Cortex of kidney (tissue), 1 donor: Measurements from ENCODE around the gene NOTCH3.

Experiments used
- DNase-seq: peaks from one replicate; lab custom pipeline; 2025; lab: John Stamatoyannopoulos, UW

NOTCH3 gene

GRCh38 chr19:15195371-15196334, 5.1 kb downstream of the NOTCH3 start:
- no peak for DNase-seq

GRCh38 chr19:15194938-15195337, 5.9 kb downstream of the NOTCH3 start:
- no peak for DNase-seq

DNA sequence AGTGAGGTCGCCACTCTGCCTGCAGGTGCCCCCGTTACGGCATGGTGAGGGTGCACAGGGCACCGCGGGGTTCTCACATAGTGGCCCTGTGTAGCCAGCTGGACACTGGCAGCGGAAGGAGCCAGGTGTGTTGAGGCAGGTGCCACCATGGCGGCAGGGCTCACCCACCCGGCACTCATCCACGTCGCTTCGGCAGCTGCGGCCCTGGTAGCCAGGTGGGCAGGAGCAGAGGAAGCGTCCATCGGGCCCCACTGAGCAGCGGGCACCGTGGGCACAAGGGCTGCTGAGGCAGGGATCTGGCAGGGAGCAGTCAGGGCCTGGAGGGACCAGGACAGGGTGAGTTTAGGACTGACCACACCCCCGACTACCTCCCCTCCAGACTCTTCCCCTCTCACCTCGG, 8.8 kb downstream of the NOTCH3 start:
- DNase-seq: no peak

- no peak for DNase-seq
These were observed 9.3 kb downstream of the NOTCH3 start for GRCh38 chr19:15191514-15191913.

- DNase-seq: no peak
These were observed 11.9 kb downstream of the NOTCH3 start for GRCh38 chr19:15188851-15189250.

DNA sequence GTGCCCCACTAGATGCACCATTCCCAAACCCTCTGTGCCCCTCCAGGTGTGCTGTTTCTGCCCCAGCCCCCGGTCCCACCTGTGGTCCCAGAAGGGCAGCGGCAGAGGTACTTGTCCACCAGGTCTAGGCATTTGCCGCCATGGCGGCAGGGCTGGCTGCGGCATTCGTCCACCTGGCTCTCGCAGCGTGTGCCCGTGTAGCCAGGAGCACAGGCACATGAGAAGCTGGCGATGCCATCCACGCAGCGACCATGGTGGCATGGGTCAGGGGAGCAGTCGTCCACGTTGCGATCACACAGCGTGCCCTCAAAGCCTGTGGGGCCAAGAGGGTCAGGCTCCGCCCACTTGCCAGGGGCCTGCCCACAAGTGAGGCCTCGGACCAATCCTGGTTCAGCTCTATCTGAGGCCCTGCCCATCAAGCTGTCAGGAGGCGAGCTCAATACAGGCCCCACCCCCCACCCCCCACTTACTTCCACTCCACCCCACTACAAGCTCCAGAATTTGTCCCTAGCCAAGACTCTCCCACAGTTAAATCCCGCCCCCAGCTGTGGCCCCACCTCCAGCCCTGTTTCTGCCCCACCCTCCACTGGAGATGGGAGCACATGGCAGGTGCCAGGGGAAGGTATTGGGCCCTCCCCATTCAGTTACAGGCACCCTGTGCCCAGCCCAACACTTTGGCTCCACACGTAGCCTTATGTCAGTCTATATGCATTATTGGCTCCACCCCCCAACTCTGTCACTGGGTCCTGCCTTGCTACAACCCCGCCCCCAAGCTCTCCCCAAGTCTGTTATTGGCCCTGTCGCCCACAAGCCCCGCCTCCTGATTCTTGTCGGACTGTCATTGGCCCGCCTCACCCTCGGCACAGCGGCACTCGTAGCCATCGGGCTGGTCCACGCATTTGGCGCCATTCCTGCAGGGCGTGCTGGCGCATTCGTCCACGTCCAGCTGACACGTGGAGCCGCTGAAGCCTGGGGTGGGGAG, 13.5 kb downstream of the NOTCH3 start:
- no peak for DNase-seq

DNA sequence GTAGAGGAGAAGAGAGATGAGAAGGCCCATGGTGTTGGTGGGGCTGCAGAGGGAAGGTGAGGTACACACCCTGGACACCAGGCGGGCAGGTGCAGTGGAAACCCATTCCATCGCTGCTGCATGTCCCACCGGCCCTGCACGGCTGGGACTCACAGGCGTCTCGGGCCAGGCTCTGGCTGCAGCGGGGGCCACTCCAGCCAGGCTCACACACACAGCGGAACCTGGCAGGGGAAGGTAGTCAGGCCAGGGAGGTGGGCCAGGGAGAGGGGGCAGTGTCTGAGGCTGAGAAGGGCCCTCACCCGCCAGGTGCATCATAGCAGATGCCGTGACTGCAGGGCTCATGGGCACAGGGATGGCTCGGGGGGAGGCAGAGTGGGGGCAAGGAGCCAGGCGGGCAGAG, 15.6 kb downstream of the NOTCH3 start:
- no peak for DNase-seq

GRCh38 chr19:15184776-15185175, 16.0 kb downstream of the NOTCH3 start:
- no peak for DNase-seq

DNA sequence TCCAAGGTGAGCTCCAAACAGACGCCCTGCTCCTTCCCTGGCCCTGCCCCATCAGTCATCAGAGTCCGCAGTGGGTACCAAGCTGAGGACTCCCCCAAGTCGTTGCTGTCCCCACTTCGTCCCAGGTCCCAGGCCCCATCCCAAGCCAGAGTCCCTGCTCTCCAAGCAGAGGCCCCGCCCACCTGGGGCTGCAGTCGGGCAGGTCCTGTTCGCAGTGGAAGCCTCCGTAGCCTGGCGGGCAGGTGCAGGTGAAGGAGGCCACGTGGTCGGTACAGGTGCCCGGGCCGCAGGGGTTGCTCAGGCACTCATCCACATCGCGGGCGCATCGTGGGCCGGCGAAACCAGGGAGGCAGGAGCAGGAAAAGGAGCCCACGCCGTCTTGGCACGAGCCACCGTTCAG, 19.4 kb downstream of the NOTCH3 start:
- DNase-seq: no peak

DNA sequence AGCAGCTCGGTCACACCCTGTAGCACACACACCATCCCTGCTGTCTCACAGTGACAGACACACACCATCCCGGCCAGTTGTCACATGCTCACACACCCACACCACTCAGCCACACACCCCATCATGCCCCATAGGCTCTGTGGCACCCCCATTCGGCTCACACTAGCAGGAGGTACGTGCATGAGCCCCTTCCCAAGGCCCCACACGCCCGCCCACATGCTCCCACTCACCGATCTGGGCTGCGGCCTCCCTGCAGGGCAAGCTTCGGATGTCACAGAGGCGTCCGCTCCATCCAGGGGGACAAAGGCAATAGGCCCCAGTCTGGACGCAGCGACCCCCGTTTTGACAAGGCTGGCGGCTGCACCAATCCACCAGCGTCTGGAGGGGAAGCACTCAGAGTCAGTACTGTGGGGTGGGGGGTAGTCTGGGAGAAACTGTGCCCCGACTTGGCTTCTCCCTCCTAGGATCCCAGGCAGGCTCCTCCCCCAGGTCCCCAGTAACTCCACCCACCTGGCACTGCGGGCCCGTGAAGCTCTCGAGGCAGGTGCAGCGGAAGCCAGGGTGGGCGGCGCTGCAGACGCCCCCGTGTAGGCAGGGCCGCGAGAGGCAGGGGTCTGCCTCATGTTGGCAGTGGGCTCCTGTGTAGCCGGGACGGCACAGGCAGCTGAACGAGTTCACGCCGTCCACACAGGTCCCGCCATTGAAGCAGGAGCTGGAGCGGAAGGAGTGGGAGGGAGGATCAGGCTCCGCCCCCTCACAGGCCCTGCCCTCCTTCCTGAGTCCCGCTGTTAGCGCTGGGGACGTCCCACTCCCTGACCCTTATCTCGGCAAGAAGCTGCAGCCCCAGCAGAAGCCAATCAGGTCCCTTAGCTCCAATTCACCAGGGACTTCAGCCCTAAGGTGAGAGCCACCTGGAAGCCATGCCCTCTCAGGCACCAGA, 20.1 kb downstream of the NOTCH3 start:
- no peak for DNase-seq

- DNase-seq: no peak
These were observed 22.0 kb downstream of the NOTCH3 start for GRCh38 chr19:15178629-15179308.

- DNase-seq: no peak
These were observed 23.3 kb downstream of the NOTCH3 start for GRCh38 chr19:15177269-15178116.

GRCh38 chr19:15175609-15176008, 25.2 kb downstream of the NOTCH3 start:
- DNase-seq: no peak

- DNase-seq: no peak
These were observed 26.9 kb downstream of the NOTCH3 start for GRCh38 chr19:15173746-15174404.

DNA sequence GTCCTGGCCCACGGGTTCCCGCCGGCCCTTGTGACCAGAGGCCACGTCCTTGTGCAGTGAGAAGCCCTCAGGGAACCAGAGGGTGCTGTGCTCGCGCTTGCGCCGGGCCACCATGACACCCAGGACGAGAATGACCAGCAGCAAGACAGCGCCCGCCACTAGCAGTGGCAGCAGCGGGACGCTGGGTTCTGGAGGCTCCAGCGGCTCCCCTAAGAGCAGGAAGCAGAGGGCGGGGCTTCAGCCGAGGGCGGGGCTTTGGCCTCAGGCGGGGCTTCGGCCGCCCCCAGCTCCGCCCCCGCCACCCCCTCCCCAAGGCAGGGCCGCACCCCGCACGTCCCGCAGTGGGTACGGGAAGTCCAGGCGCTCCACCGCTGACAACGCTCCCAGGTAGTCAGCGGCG, 30.4 kb downstream of the NOTCH3 start:
- DNase-seq: no peak

GRCh38 chr19:15169541-15170285, 31.1 kb downstream of the NOTCH3 start:
- no peak for DNase-seq

GRCh38 chr19:15166700-15167099, 34.1 kb downstream of the NOTCH3 start:
- DNase-seq: no peak
